Activated CD8-positive, alpha-beta memory T cell treated with anti-CD3 and anti-CD28 coated beads for 1 hour (primary cell): ENCODE measurements around the gene CENPU.
"Not testable (repeated sequence)": the region's sequence is repeated elsewhere in the genome, so short reads cannot be mapped to it uniquely, and the experiment has no call there.

Experiments
- DNase-seq, 2 donors: peaks; one replicate each; pipeline ENCODE4 v3.0.0-alpha.2; 2020; ENCODE audit warnings: low read depth in 1 of 2; ENCODE audit errors: extremely low read depth in 1 of 2

CENPU gene, protein sequence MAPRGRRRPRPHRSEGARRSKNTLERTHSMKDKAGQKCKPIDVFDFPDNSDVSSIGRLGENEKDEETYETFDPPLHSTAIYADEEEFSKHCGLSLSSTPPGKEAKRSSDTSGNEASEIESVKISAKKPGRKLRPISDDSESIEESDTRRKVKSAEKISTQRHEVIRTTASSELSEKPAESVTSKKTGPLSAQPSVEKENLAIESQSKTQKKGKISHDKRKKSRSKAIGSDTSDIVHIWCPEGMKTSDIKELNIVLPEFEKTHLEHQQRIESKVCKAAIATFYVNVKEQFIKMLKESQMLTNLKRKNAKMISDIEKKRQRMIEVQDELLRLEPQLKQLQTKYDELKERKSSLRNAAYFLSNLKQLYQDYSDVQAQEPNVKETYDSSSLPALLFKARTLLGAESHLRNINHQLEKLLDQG

DNA sequence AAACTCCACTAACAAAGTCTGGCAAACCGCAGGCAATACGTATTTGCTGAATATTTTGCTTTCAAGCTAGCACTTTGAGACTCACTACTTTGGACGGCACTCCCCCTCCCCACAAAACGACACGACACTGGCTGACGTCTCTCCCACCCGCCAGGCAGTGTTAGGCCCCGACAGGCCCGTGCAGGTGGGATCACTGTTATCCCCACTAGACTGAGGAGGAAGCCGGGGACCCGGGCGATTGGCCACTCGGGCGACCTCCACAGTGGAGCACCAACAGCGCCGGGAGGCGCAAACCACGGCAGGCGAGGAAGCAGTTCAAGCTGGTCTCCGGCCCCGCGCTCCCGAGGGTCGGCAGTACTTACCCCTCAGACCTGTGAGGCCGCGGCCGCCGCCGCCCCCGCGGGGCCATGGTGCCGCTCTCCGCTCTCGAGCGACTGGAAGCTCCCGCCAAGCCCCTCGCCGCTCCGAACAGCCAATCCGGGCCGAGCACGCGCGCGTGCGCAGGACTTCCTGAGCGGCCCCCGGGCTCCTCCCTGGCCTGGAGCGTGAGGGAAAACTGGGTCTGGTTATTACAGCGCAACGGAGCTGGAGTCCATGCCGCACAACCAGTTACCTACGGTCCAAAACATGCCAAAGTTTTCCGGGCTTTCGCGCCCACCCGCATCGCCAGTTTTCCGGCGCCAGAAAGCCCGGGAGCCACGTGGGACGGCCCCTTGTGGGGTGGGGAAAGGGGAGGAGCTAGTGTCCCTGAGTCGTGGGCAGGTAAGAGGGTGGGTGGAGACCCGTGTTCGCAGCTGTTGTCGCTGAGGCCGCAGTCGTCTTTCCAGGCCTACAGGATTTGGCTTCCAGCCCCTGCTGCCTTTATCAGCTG, at the start of gene CENPU:
CENPU (minus strand) TSS at position 443 of the 871 bp plus-strand sequence; CDS start at position 409, 34 bp downstream.
- DNase-seq: peak; percentile 82 to 91

GRCh38 chr4:184782731-184783373, 49.0 kb upstream of the CENPU start:
- DNase-seq: no peak

GRCh38 chr4:184779160-184779559, 45.3 kb upstream of the CENPU start:
- DNase-seq: not testable (repeated sequence)

DNA sequence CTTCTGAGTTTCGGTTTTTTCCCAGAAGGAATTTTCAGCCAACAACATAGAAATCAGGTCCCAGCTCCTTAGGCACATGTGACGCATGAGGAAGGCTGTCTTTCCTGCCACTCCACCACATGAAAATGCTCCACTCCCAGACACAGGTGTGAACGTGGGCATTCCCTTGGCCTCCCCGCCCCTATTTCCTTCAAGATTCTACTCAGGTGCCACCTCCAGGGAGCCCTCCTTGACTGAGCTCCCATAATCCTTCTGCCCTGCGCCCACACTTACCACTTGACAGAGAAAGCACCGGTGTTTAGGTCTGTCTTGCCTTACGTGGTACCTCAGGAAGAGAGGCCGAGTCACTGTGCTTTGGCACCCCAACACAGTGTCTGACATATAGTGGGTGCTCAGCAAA, 44.4 kb upstream of the CENPU start:
- DNase-seq: no peak

- no peak for DNase-seq
Observed at GRCh38 chr4:184776821-184777220, 42.9 kb upstream of the CENPU start.

DNA sequence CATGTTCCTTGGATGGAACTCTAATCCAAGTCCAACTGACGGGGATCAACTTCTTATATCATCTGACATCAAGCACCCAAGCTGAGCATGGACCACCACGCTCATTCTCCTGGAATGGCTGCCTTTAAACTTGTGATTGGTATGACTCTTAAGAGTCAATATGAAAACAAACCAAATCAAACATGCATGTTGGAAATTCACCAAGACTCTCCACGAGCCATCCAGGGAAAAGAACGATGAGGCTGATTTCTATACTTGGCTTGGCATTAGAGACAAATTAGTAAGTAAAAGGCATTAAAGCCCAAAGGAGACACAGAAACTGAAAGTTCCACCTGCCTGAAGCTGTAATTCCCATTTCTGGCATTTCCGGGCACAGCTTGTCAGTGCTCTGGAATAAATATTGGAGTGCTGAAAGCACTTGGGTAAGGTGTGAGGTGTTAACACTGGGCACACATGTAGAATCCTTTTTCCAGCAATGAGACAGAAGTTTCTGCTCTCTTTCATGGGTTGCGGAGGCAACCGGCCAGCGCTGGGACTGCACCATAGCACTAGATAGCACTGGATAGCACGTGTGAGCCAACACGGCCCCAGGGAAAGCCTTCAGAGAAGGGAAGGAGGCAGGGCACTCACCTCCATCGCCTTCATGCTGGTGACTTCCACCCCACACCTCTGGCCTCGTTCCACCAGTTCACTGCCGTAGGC, 42.1 kb upstream of the CENPU start:
- no peak for DNase-seq

DNA sequence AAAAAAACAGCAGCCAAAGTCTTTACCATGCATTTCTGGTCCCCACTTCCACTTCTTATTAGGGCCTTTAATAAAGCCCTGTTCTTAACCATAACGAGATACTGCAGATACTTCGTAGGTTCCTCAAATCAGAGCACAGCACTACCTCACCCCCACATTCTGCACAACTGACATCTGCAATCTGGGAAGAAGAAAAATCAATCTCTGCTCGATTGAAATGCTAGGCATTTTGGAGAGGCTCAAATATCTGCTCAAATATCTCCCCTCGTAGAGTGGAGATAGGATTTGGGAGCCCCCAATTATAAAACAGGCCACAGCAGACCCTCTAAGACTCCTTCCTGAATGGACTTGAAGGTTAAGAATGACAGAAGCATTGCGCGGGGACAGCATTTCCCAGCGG, 40.3 kb upstream of the CENPU start:
- DNase-seq: no peak

DNA sequence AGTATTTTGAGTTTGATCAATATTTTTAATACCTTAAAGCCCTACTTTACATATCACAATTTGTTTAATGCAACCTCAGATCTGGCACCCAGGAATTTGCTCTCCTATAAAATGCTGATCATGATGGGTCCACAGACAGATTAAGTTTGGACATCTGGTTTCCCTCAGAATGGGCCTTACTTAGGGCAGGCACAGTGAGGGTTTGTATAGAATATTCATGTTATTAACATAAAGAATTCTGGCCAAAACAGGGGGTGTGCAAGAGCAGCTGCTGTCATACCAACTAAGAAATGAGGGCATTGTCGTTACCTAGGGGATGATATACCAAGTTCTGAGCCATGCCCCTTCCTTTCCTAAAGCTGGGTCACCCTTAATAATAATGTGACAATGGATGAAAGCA, 37.5 kb upstream of the CENPU start:
- DNase-seq: no peak

GRCh38 chr4:184769141-184769765, 35.4 kb upstream of the CENPU start:
- no peak for DNase-seq

- no peak for DNase-seq
Observed at GRCh38 chr4:184768296-184768695, 34.4 kb upstream of the CENPU start.

DNA sequence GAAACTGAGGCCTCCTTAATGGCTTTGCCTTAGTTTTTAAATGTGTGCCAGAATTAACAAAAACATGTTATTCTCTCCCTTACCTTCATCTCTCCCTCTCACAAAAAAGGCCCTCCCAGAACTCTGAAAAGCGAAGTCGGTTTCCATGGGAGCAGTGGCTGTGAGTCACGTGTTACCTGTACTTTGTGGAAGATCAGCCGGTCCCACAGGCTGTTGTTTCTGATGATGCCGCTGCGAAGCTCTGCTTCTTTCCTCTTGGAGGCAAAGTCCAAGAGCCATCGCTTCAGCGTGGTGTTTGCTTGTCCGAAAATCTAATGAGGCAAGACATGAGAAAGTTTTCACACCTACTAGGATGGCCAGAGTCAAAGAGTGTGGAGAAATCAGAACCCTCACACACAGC, 32.5 kb upstream of the CENPU start:
- no peak for DNase-seq

DNA sequence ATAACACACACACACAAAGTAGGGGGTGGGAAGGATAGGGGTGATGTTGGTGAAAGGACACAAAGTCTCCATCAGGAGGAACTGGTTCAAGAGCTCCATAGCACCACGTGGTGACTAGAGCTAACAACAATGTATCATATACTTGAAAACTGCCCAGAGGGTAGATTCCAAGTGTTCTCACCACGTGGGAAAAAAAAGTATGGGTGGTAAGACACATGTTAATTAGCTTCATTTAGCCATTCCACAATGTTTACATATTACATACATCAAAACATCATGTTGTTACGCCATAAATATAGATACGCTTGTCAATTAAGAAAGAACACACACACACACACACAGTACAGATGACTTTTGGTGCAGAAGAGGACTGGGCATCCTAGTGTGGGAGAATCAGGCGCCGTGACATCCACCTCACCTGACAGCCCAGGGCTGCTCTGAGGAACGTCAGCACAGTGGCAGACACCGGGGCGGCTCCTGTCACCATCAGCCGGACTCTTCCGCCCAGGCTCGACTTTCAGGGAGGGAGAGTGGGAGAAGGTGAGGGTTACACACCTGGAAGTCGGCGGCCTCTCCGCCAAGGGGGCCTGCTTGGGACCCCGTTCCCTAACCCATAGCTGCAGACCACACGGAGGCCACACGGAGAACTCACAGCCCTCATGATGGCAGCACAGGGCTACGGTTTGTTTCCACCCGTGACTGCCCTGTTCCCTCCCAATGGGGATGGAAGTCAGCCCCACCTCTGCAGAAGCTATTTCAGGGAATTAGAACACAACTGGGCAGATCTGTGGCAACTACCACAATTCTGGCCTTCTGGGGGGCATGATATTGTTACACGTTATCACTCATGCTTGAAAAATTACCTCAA, 31.8 kb upstream of the CENPU start:
- no peak for DNase-seq

GRCh38 chr4:184764601-184765000, 30.7 kb upstream of the CENPU start:
- no peak for DNase-seq

DNA sequence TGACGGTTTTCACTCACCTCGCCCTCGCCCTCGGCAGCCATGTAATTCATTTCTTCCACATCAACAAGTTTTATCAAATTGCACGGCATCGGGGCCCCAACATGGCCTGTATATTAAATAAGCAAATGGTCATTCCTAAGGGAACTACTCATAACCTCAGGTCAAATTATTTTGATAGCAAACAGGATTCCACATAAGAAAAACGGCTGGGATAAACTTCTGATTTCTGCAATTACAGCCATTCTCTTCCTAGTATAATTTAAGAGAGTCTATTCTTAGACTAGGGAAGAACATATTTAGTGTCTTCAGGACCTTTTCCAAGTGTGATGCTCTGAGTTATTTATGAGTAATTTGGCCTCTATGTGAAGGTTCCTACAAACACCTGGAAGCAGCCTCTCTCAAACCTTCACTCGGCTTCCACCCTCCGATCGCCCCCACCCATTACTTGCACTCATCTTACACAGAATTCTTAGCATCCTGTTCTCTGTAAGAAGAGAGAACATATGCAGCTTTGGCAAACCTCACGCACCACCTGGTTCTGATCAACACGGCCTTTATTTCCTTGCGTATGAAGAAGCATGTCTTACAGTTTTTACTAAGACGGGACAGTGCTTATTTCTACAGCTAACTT, 29.4 kb upstream of the CENPU start:
- DNase-seq: no peak

GRCh38 chr4:184762100-184762499, 28.2 kb upstream of the CENPU start:
- DNase-seq: peak in 1 of 2 donors; percentile 6

DNA sequence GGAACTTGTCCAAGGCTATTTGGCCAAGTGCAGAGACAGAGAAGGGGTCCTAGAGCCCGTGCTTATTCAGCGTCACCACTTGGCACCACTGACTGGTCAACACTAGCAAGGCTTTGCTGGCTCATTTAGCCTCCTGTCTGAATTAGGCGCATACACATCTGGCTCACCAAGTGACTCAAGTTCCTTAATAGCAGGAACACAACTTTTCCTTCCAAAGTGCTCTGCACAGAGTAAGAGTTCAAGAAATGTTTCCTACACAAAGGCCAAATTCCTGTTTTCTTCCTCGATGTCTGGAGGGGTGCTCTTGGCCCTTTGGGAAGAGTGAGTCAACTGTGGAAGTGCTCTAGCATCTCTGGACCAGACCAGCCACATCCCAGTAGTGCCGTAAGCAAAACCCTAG, 26.8 kb upstream of the CENPU start:
- no peak for DNase-seq

- DNase-seq: no peak
Observed at GRCh38 chr4:184757810-184758209, 23.9 kb upstream of the CENPU start.

GRCh38 chr4:184756399-184756798, 22.5 kb upstream of the CENPU start:
- no peak for DNase-seq

- DNase-seq: no peak
Observed at GRCh38 chr4:184755278-184755677, 21.4 kb upstream of the CENPU start.
